Caco-2 (cell line): ENCODE measurements around the gene SPOCK2. TPM values are rescaled to one million over a fixed set of nuclear protein-coding genes. Genes with fewer than 3 reads are reported as not detected.

ENCODE experiments used
- BruUV-seq: library from RNA; stranded (reverse); fragments of 400-500 nt; replicated peaks from 2 replicates; lab custom pipeline; 2021; lab: Mats Ljungman, UMichigan
- CTCF ChIA-PET: fragments of 300-600 bp; sonication (Branson Sonifier 250); formaldehyde crosslinking; loops from one replicate; lab custom pipeline; 2022; ENCODE audit warnings: antibody characterized with exemption; lab: Charles Lee
- POLR2A ChIA-PET: fragments of 300-600 bp; sonication (Branson Sonifier 250); formaldehyde crosslinking; loops from one replicate; lab custom pipeline; 2022; ENCODE audit warnings: antibody characterized with exemption; lab: Charles Lee
- DNase-seq, 2 experiments: peaks; one replicate each; pipeline versions ENCODE4 v3.0.0 to v3.0.0-alpha.2; 2020 to 2022
- H3K27me3 ChIP-seq: replicated peaks from 2 replicates; pipeline ENCODE4 v1.6.0; 2011; ENCODE audit warnings: low read length; ENCODE audit not compliant: control insufficient read depth, insufficient read depth
- H3K36me3 ChIP-seq: 2 replicates; pipeline ENCODE4 v1.5.1; 2011; ENCODE audit warnings: low read length; ENCODE audit not compliant: control insufficient read depth, insufficient read depth
- H3K4me1 ChIP-seq: fragments of 250-450 bp; sonication (Bioruptor Pico); 2 replicates; pipeline ENCODE4 v1.5.1; 2020; ENCODE audit warnings: mild to moderate bottlenecking
- H3K4me3 ChIP-seq: 2 replicates; pipeline ENCODE4 v1.5.1; 2011; ENCODE audit warnings: low read depth, mild to moderate bottlenecking, control low read depth, low read length
- H3K9me3 ChIP-seq: fragments of 250-450 bp; sonication (Bioruptor Pico); 2 replicates; pipeline ENCODE4 v1.5.1; 2020; ENCODE audit warnings: mild to moderate bottlenecking, moderate library complexity
- H3K27ac Mint-ChIP-seq: one replicate; pipeline ENCODE4 v1.8.0; 2022; ENCODE audit warnings: mixed read lengths; ENCODE audit not compliant: unreplicated experiment
- H3K27me3 Mint-ChIP-seq: one replicate; pipeline ENCODE4 v1.8.0; 2022; ENCODE audit warnings: mixed read lengths; ENCODE audit not compliant: insufficient read depth, unreplicated experiment
- H3K36me3 Mint-ChIP-seq: one replicate; pipeline ENCODE4 v1.8.0; 2022; ENCODE audit warnings: mild to moderate bottlenecking, mixed read lengths; ENCODE audit not compliant: insufficient read depth, unreplicated experiment
- H3K4me1 Mint-ChIP-seq: one replicate; pipeline ENCODE4 v1.8.0; 2022; ENCODE audit warnings: low read depth, mixed read lengths; ENCODE audit not compliant: unreplicated experiment
- H3K4me3 Mint-ChIP-seq: one replicate; pipeline ENCODE4 v1.8.0; 2022; ENCODE audit warnings: mild to moderate bottlenecking, moderate library complexity, mixed read lengths; ENCODE audit not compliant: unreplicated experiment
- H3K9me3 Mint-ChIP-seq: one replicate; pipeline ENCODE4 v1.8.0; 2022; ENCODE audit warnings: mixed read lengths; ENCODE audit not compliant: unreplicated experiment
- CTCF ChIP-seq, 2 experiments: fragments of 200-600 bp in 1 of 2; IDR thresholded peaks; 1 replicate in 1 of 2; 2 replicates in 1 of 2; pipeline versions ENCODE4 v1.5.1 to v1.8.0; 2011 to 2022; ENCODE audit warnings: antibody characterized with exemption in 1 of 2, control low read depth in 1 of 2, inconsistent platforms in 1 of 2, low read depth in 1 of 2, low read length in 1 of 2, mild to moderate bottlenecking in 1 of 2, moderate library complexity in 1 of 2; ENCODE audit not compliant: insufficient read depth in 1 of 2, severe bottlenecking in 1 of 2, unreplicated experiment in 1 of 2
- intact Hi-C: fragments of 100-400 bp; cut with micrococcal nuclease; formaldehyde crosslinking; loops from one replicate; pipeline ENCODE4 v1.10.0; 2022; ENCODE audit not compliant: unreplicated experiment
- total RNA-seq: library from RNA; stranded (reverse); gene quantifications from 2 replicates; pipeline ENCODE4 v1.2.3, GENCODE V29; 2022

Gene SPOCK2
- total RNA-seq, 1 experiment from 2014 or later: 1.6 TPM

GRCh38 chr10:72061930-72062329 lies 26.4 kb downstream of the SPOCK2 start:
- H3K36me3 ChIP-seq: no peaks in the 10 kb centered on the region
- H3K27ac Mint-ChIP-seq: no peak overlapping the region
- H3K27me3 Mint-ChIP-seq: no peaks in the 10 kb centered on the region
- no peaks in the 10 kb centered on the region for H3K9me3 ChIP-seq
- 0 out of 2 replicates have a peak, but pooled peaks cover 3% of the 10 kb centered on the region for H3K4me1 ChIP-seq
- H3K36me3 Mint-ChIP-seq: peaks cover 6% of the 10 kb centered on the region
- H3K27me3 ChIP-seq: no peaks in the 10 kb centered on the region
- DNase-seq: no peak
- H3K4me3 Mint-ChIP-seq: no peak overlapping the region
- BruUV-seq: no TSS peak
- CTCF ChIA-PET: interaction anchor here (1.2 to 3.0 kb wide), 3 partner anchors 14 to 166 kb away, joined by 5 to 20 read pairs (median 6); no protein-coding TSS in a partner anchor
- no peak for TF ChIP-seq CTCF (IDR thresholded peaks at IDR 0.05; ENCODE audit: insufficient read depth in 1 of 2, low read depth in 1 of 2, low read length in 1 of 2, severe bottlenecking in 1 of 2, unreplicated experiment in 1 of 2)
- no peaks in the 10 kb centered on the region for H3K4me1 Mint-ChIP-seq
- intact Hi-C loops: loop anchor here (5.0 kb wide), 1 partner anchor 65 kb away; no protein-coding TSS in a partner anchor
- POLR2A ChIA-PET: no interaction called here
- no peak overlapping the region for H3K4me3 ChIP-seq
- H3K9me3 Mint-ChIP-seq: no peaks in the 10 kb centered on the region

GRCh38 chr10:72061491-72061890 lies 26.9 kb downstream of the SPOCK2 start:
- DNase-seq: peak in 1 of 2 experiments; percentile 61
- Histone ChIP-seq H3K4me1 (0 out of 2 replicates have a peak, but pooled peaks cover 3% of the 10 kb centered on the region), H3K36me3 (no peaks in the 10 kb centered on the region), H3K9me3 (no peaks in the 10 kb centered on the region), H3K4me3 (no peak overlapping the region), H3K27me3 (no peaks in the 10 kb centered on the region)
- intact Hi-C loops: loop anchor here (5.0 kb wide), 1 partner anchor 66 kb away; no protein-coding TSS in a partner anchor
- H3K4me1 Mint-ChIP-seq: no peaks in the 10 kb centered on the region
- no peak overlapping the region for H3K4me3 Mint-ChIP-seq
- no peak overlapping the region for H3K27ac Mint-ChIP-seq
- no TSS peak for BruUV-seq
- H3K36me3 Mint-ChIP-seq: peaks cover 6% of the 10 kb centered on the region
- H3K9me3 Mint-ChIP-seq: no peaks in the 10 kb centered on the region
- peak; percentile 46 to 68 for TF ChIP-seq CTCF (IDR thresholded peaks at IDR 0.05; ENCODE audit: insufficient read depth in 1 of 2, low read depth in 1 of 2, low read length in 1 of 2, severe bottlenecking in 1 of 2, unreplicated experiment in 1 of 2)
- no peaks in the 10 kb centered on the region for H3K27me3 Mint-ChIP-seq
- ChIA-PET CTCF (interaction anchor here (0.6 to 3.0 kb wide), 6 partner anchors 13 to 199 kb away, joined by 3 to 20 read pairs (median 4); no protein-coding TSS in a partner anchor), POLR2A (no interaction called here)

GRCh38 chr10:72059843-72060822 lies 28.2 kb downstream of the SPOCK2 start:
- Mint-ChIP-seq H3K4me3 (no peak overlapping the region), H3K4me1 (no peaks in the 10 kb centered on the region), H3K9me3 (no peaks in the 10 kb centered on the region), H3K27ac (no peak overlapping the region), H3K27me3 (no peaks in the 10 kb centered on the region), H3K36me3 (peaks cover 6% of the 10 kb centered on the region)
- intact Hi-C loops: loop anchor here (5.0 kb wide), 1 partner anchor 67 kb away; no protein-coding TSS in a partner anchor
- TF ChIP-seq CTCF (IDR thresholded peaks at IDR 0.05; ENCODE audit: insufficient read depth in 1 of 2, low read depth in 1 of 2, low read length in 1 of 2, severe bottlenecking in 1 of 2, unreplicated experiment in 1 of 2): no peak
- no peak overlapping the region for H3K4me3 ChIP-seq
- 0 out of 2 replicates have a peak, but pooled peaks cover 3% of the 10 kb centered on the region for H3K4me1 ChIP-seq
- H3K27me3 ChIP-seq: no peaks in the 10 kb centered on the region
- H3K9me3 ChIP-seq: no peaks in the 10 kb centered on the region
- BruUV-seq: no TSS peak
- DNase-seq: no peak
- no peaks in the 10 kb centered on the region for H3K36me3 ChIP-seq
- ChIA-PET CTCF (interaction anchor here (0.6 to 3.0 kb wide), 7 partner anchors 10 to 303 kb away, joined by 3 to 20 read pairs (median 3); no protein-coding TSS in a partner anchor), POLR2A (interaction anchor here (0.6 kb wide), 1 partner anchor 190 kb away, joined by 3 read pairs; no protein-coding TSS in a partner anchor)
